Lower leg skin (tissue), 3 donors: Measurements from ENCODE around the gene FLYWCH2.

Experiments
- CTCF ChIP-seq, 3 donors: fragments of 450-650 bp; IDR thresholded peaks; one replicate each; pipeline ENCODE4 v1.5.1; 2016; ENCODE audit warnings: antibody characterized with exemption in 3 of 3, mild to moderate bottlenecking in 3 of 3, moderate library complexity in 2 of 3
- POLR2A ChIP-seq, 2 donors: fragments of 450-650 bp; IDR thresholded peaks; one replicate each; pipeline ENCODE4 v1.6.1; 2016 to 2017; ENCODE audit warnings: antibody characterized with exemption in 2 of 2, mild to moderate bottlenecking in 1 of 2, moderate library complexity in 1 of 2

- TF ChIP-seq CTCF (IDR thresholded peaks at IDR 0.05) (no peak), POLR2A (IDR thresholded peaks at IDR 0.05) (no peak)
These were observed 43.6 kb downstream of the FLYWCH2 start for GRCh38 chr16:2926650-2926999.
